HG02759 (cell line): Measurements from ENCODE around the gene POU5F1.

Source experiments
- ATAC-seq: cut with Tn5 transposase; IDR thresholded peaks from one replicate; pipeline ENCODE4 v1.9.1; 2021; ENCODE audit warnings: mild to moderate bottlenecking, moderate library complexity; ENCODE audit not compliant: unreplicated experiment

Gene POU5F1

DNA sequence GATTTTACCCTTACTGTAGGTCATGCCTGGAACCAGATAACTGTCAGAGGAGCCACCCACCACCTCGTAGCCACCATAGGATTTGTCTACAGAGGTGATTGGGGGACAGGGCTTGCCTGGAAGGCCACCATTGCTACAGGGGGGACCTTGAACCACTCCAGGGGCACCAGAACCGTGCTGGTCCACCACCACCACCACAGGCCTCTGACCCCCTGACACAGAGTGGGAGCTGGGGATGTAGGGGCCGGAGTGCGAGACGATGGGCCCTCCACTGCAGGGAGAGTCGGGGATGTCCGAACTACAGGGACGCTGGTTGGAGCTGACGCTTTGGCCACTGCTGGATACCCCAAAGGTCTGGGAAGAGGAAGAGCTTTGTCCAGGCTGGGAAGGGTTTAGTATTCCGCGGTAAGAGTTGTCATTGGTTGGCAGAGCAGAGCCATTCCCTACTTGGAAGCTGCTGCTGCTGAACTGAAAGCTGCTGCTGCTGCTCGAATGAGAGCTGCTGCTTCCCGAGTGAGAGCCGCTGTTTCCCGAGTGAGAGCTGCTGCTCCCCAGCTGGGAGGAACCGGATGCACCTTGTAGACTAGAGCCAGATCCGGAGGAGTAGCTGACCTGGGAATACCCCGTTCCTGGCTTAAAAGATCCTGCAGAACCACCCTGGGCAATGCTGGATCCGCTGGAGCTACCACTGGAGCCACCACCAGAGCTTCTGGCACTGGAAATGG lies 53.7 kb downstream of the POU5F1 start:
- ATAC-seq: no peak

- ATAC-seq: no peak
Observed at GRCh38 chr6:31115941-31116560, 54.4 kb downstream of the POU5F1 start.

DNA sequence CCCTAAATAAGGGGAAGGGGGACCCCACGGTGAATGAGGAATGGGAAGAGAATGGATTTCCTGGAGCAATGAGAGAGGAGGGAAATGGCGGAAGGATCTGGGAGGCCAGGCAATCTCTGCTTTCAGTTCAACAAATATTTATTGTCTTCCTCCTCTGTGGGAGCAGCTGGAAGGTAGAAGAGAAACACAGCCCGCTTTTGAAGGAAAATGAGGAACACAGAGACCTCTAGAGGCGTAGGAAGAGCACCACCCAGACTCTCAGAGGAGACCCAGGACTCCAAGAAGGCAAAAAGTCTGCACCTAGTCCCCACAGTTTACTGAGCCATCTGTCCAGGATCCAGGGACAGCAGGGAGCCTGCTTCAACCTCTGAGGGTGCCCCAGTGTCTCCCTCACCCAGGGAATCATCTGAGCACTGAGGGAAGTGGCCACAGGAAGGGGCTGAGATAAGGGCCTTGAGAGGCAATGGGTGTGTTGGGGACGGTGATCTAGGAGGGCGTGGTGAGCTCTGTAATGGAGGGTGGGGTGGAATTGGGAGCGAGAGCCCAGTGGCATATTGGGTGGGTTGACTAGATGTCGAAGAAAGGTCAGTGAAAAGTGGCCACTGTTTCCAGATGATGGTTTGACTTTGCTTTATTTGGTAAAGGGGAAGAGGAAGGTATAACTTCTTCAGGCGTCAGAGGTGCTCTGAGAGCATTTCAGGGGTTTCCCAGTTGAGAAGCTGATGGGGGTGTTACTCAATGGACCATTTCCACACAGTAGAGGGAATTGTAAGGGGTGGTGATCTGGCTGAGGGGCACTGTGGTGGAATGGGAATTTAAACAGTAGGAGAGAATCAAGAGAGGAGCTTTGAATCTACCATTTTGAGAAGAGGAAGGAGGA lies 55.3 kb downstream of the POU5F1 start:
- no peak for ATAC-seq

DNA sequence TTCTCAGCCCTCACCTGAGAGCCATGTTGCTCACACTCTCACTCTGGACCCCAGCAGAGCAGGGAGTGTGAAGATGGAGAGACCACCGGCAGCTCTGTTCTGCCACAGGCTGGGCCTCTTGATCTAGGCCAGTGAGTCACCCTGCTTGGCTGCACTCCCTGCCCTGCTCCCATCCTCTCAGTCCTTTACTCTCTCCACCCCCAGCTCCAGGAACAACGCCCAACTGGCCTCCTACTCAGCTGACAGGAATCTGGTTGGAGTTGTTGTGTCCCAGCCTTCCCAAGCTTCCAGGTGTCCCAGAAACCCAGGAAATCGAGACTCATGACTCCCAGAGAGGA lies 56.0 kb downstream of the POU5F1 start, which contains the start of gene PSORS1C1:
Gene PSORS1C1, plus strand, starts transcription at position 260 of the 338 bp plus-strand sequence. CDS start 14,833 bp downstream, outside the sequence.
- ATAC-seq: no peak
